ENCODE results near the gene VPS29. TPM values are rescaled to one million over a fixed set of nuclear protein-coding genes. Genes with fewer than 3 reads are reported as not detected.

VPS29 gene
- total RNA-seq, 2 experiments from 2014 or later, result 80.3 to 162 TPM

- ChIA-PET POLR2A (interaction anchor here (0.7 to 1.4 kb wide), 3 partner anchors 9 to 178 kb away, joined by 3 to 9 read pairs (median 3); partner anchors contain the start of genes FAM216A and GPN3), CTCF (ENCODE audit: unreplicated experiment) (interaction anchor here (0.9 kb wide), 1 partner anchor 9 kb away, joined by 3 read pairs; the partner anchor contains the start of gene ARPC3)
Measured at GRCh38 chr12:110458756-110459155, 43.2 kb downstream of the VPS29 start.

DNA sequence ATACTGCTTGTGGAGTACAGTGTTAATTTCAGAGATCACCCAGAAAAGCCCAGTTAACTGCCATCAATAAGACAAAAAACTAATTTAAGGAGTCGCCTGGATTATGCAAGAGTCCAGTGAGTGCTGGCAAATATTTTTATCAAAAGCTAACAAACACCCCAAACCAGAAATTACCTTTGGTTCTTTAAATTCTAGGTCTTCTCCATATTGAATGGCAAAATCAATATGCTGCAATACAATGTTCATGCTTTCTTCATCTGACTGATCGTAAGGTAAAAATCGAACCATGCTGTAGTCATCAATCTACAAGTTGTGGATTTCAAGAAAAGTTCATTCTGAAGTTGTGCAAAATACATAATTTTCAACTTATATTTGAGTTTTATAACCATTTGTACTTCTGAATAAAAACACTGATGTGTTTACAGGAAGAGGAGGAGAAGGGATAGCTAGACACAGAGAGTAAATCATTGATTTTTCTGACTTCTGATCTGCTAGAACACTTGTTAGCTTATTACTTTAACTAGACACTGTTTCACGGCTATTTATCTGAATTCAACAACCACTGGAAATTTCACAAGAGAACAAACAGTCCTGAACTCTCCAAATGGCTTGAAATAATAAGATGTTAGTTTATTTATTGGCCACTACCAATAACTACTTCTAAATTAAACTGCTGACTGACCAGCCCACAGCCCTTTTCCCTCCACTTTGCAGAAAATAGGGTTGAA lies 48.2 kb downstream of the VPS29 start:
- DNase-seq (ENCODE audit: low spot score), result no peak
- Histone ChIP-seq H3K9me2 (ENCODE audit: insufficient read depth, low read length) (no peaks in the 10 kb centered on the region), H3K27ac (ENCODE audit: low read depth, low read length, poor library complexity, severe bottlenecking) (no peak overlapping the region), H4K20me1 (ENCODE audit: insufficient read depth, low read length) (no peaks in the 10 kb centered on the region), H3K79me2 (ENCODE audit: insufficient read depth, low read depth, low read length) (peaks cover 17% of the 10 kb centered on the region), H3K4me3 (ENCODE audit: low read depth, low read length, poor library complexity, severe bottlenecking) (no peak overlapping the region), H3K4me1 (ENCODE audit: insufficient read depth, low read length, poor library complexity, severe bottlenecking) (peaks cover 51% of the 10 kb centered on the region), H3K4me2 (ENCODE audit: low read length) (no peak overlapping the region), H3K36me3 (ENCODE audit: insufficient read depth, low read length) (peaks cover 70% of the 10 kb centered on the region), H2AFZ (ENCODE audit: low read length) (no peak overlapping the region), H3K9me3 (ENCODE audit: low read length) (no peaks in the 10 kb centered on the region)
- ChIA-PET POLR2A (interaction anchor here (0.6 to 2.7 kb wide), 4 partner anchors 11 to 202 kb away, joined by 3 to 12 read pairs (median 4); partner anchors contain the start of genes FAM216A and GPN3), CTCF (ENCODE audit: unreplicated experiment) (interaction anchor here (2.7 kb wide), 1 partner anchor 15 kb away, joined by 14 read pairs; the partner anchor contains the start of genes FAM216A and GPN3)
- intact Hi-C loops (cut with micrococcal nuclease; ENCODE audit: unreplicated experiment), result loop anchor here (10.0 kb wide), 1 partner anchor 431 kb away; no protein-coding TSS in a partner anchor
- BruUV-seq (replicated peaks), result no TSS peak
- TF ChIP-seq CTCF (conservative IDR thresholded peaks at IDR 0.05; ENCODE audit: low read length) (no peak), EZH2phosphoT487 (IDR thresholded peaks at IDR 0.05; ENCODE audit: borderline replicate concordance, low read depth, low read length) (no peak)

More at GRCh38 chr12:110458756-110459155, 43.2 kb downstream of the VPS29 start:
- peaks cover 3% of the 10 kb centered on the region; the same call in 1 of the 2 replicates for H3K79me2 ChIP-seq (ENCODE audit: insufficient read depth, low read depth, low read length)
- intact Hi-C loops (cut with micrococcal nuclease; ENCODE audit: unreplicated experiment), result loop anchor here (10.0 kb wide), 1 partner anchor 426 kb away; no protein-coding TSS in a partner anchor
- no TSS peak for BruUV-seq (replicated peaks)
- no peak overlapping the region for H3K4me3 ChIP-seq (ENCODE audit: low read depth, low read length, poor library complexity, severe bottlenecking)
- no peaks in the 10 kb centered on the region for H3K9me2 ChIP-seq (ENCODE audit: insufficient read depth, low read length)
- H3K9me3 ChIP-seq (ENCODE audit: low read length), result no peaks in the 10 kb centered on the region
- no peaks in the 10 kb centered on the region for H4K20me1 ChIP-seq (ENCODE audit: insufficient read depth, low read length)
- TF ChIP-seq EZH2phosphoT487 (IDR thresholded peaks at IDR 0.05; ENCODE audit: borderline replicate concordance, low read depth, low read length) (no peak), CTCF (conservative IDR thresholded peaks at IDR 0.05; ENCODE audit: low read length) (no peak)
- no peak for DNase-seq (ENCODE audit: low spot score)
- H3K36me3 ChIP-seq (ENCODE audit: insufficient read depth, low read length), result peaks cover 77% of the 10 kb centered on the region
- no peak overlapping the region for H2AFZ ChIP-seq (ENCODE audit: low read length)
- peaks cover 44% of the 10 kb centered on the region for H3K4me1 ChIP-seq (ENCODE audit: insufficient read depth, low read length, poor library complexity, severe bottlenecking)
- peak overlapping the region; percentile 94 for H3K27ac ChIP-seq (ENCODE audit: low read depth, low read length, poor library complexity, severe bottlenecking)
- no peak overlapping the region for H3K4me2 ChIP-seq (ENCODE audit: low read length)

All from OCI-LY7 (cell line).